ENCODE data around the gene CISH. TPM values are rescaled to one million over a fixed set of nuclear protein-coding genes. Genes with fewer than 3 reads are reported as not detected.

The CISH gene
- total RNA-seq, 1 donor from 2014 or later: 2.6 TPM

GRCh38 chr3:50564321-50564720 is 47.3 kb downstream of the CISH start:
- Mint-ChIP-seq H3K27me3 (ENCODE audit: unreplicated experiment) (peaks cover 14% of the 10 kb centered on the region), H3K4me3 (ENCODE audit: unreplicated experiment) (no peak overlapping the region), H3K36me3 (ENCODE audit: low read depth, unreplicated experiment) (peaks cover 4% of the 10 kb centered on the region), H3K27ac (ENCODE audit: unreplicated experiment) (no peak overlapping the region), H3K4me1 (ENCODE audit: unreplicated experiment) (peaks cover 2% of the 10 kb centered on the region), H3K9me3 (ENCODE audit: unreplicated experiment) (no peaks in the 10 kb centered on the region)
- TF ChIP-seq, protein P1, sequence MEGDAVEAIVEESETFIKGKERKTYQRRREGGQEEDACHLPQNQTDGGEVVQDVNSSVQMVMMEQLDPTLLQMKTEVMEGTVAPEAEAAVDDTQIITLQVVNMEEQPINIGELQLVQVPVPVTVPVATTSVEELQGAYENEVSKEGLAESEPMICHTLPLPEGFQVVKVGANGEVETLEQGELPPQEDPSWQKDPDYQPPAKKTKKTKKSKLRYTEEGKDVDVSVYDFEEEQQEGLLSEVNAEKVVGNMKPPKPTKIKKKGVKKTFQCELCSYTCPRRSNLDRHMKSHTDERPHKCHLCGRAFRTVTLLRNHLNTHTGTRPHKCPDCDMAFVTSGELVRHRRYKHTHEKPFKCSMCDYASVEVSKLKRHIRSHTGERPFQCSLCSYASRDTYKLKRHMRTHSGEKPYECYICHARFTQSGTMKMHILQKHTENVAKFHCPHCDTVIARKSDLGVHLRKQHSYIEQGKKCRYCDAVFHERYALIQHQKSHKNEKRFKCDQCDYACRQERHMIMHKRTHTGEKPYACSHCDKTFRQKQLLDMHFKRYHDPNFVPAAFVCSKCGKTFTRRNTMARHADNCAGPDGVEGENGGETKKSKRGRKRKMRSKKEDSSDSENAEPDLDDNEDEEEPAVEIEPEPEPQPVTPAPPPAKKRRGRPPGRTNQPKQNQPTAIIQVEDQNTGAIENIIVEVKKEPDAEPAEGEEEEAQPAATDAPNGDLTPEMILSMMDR (IDR thresholded peaks at IDR 0.05; ENCODE audit: unreplicated experiment): no peak
- DNase-seq (ENCODE audit: low spot score): no peak

GRCh38 chr3:50563867-50564266 is 47.7 kb downstream of the CISH start:
- Mint-ChIP-seq H3K4me1 (ENCODE audit: unreplicated experiment) (peaks cover 2% of the 10 kb centered on the region), H3K27ac (ENCODE audit: unreplicated experiment) (no peak overlapping the region), H3K4me3 (ENCODE audit: unreplicated experiment) (no peak overlapping the region), H3K36me3 (ENCODE audit: low read depth, unreplicated experiment) (peaks cover 4% of the 10 kb centered on the region), H3K9me3 (ENCODE audit: unreplicated experiment) (no peaks in the 10 kb centered on the region), H3K27me3 (ENCODE audit: unreplicated experiment) (peaks cover 14% of the 10 kb centered on the region)
- TF ChIP-seq, protein P1 (IDR thresholded peaks at IDR 0.05; ENCODE audit: unreplicated experiment): no peak
- no peak for DNase-seq (ENCODE audit: low spot score)

DNA sequence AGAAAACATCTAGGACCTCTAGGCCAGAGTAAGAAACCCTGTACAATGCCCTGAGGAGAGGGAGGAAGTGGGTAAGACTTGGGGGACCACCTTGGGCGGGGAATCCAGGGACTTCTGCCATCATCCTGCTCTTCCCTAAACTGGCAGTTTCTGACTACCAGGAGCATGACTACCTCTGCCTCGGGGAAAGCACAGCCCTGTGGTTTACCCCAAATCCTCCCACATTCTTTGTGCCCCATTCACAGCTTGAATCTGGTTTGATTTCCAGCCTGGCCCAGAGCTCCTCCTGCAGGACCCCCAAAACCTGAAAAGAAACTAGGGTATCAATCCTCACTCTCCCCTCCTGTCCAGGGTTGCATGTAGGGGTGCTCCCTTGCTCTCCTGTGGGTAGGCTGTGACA is 48.7 kb downstream of the CISH start:
- Mint-ChIP-seq H3K4me1 (ENCODE audit: unreplicated experiment) (peaks cover 2% of the 10 kb centered on the region), H3K36me3 (ENCODE audit: low read depth, unreplicated experiment) (peaks cover 4% of the 10 kb centered on the region)

GRCh38 chr3:50559702-50560101 is 51.9 kb downstream of the CISH start:
- TF ChIP-seq, protein P1 (IDR thresholded peaks at IDR 0.05; ENCODE audit: unreplicated experiment): no peak
- Mint-ChIP-seq H3K27ac (ENCODE audit: unreplicated experiment) (no peak overlapping the region), H3K9me3 (ENCODE audit: unreplicated experiment) (no peaks in the 10 kb centered on the region)

More for the DNA sequence above, 48.7 kb downstream of the CISH start:
- no peak overlapping the region for H3K4me3 Mint-ChIP-seq (ENCODE audit: unreplicated experiment)
- TF ChIP-seq, protein P1 (IDR thresholded peaks at IDR 0.05; ENCODE audit: unreplicated experiment): no peak
- H3K9me3 Mint-ChIP-seq (ENCODE audit: unreplicated experiment): no peaks in the 10 kb centered on the region
- H3K27ac Mint-ChIP-seq (ENCODE audit: unreplicated experiment): no peak overlapping the region
- peaks cover 12% of the 10 kb centered on the region for H3K27me3 Mint-ChIP-seq (ENCODE audit: unreplicated experiment)
- DNase-seq (ENCODE audit: low spot score): no peak

GRCh38 chr3:50557915-50558314 is 53.7 kb downstream of the CISH start:
- no peak for DNase-seq (ENCODE audit: low spot score)
- no peak overlapping the region for H3K4me3 Mint-ChIP-seq (ENCODE audit: unreplicated experiment)
- H3K36me3 Mint-ChIP-seq (ENCODE audit: low read depth, unreplicated experiment): no peaks in the 10 kb centered on the region
- no peaks in the 10 kb centered on the region for H3K9me3 Mint-ChIP-seq (ENCODE audit: unreplicated experiment)
- H3K4me1 Mint-ChIP-seq (ENCODE audit: unreplicated experiment): no peaks in the 10 kb centered on the region
- no peak overlapping the region for H3K27ac Mint-ChIP-seq (ENCODE audit: unreplicated experiment)
- TF ChIP-seq, protein P1 (IDR thresholded peaks at IDR 0.05; ENCODE audit: unreplicated experiment): no peak
- H3K27me3 Mint-ChIP-seq (ENCODE audit: unreplicated experiment): peaks cover 10% of the 10 kb centered on the region

More at GRCh38 chr3:50559702-50560101, 51.9 kb downstream of the CISH start:
- no peak for DNase-seq (ENCODE audit: low spot score)
- H3K36me3 Mint-ChIP-seq (ENCODE audit: low read depth, unreplicated experiment): peaks cover 3% of the 10 kb centered on the region
- H3K4me3 Mint-ChIP-seq (ENCODE audit: unreplicated experiment): no peak overlapping the region
- H3K4me1 Mint-ChIP-seq (ENCODE audit: unreplicated experiment): no peaks in the 10 kb centered on the region
- peaks cover 9% of the 10 kb centered on the region for H3K27me3 Mint-ChIP-seq (ENCODE audit: unreplicated experiment)
